Natural killer cell (primary cell): ENCODE results near the gene CHD5. TPM values are rescaled to one million over a fixed set of nuclear protein-coding genes. Genes with fewer than 3 reads are reported as not detected.

Experiments used
- ATAC-seq, 3 donors: fragments of 150-1000 bp in 2 of 3; fragments of 200-7000 bp in 1 of 3; cut with Tn5 transposase; 1 replicate in 1 of 3; 2 replicates in 2 of 3; pipeline ENCODE4 v1.10.0; 2021; ENCODE audit warnings: mild to moderate bottlenecking in 2 of 3, moderate library complexity in 2 of 3
- DNase-seq, 2 donors: peaks; one replicate each; pipeline versions ENCODE4 v3.0.0 to v3.0.0-alpha.2; 2013 to 2021; ENCODE audit warnings: mixed read lengths in 1 of 2
- H3K27ac ChIP-seq: one replicate; pipeline ENCODE4 v1.5.1; 2013; ENCODE audit warnings: mild to moderate bottlenecking, low read length
- H3K27me3 ChIP-seq: one replicate; pipeline ENCODE4 v1.6.1; 2013; ENCODE audit warnings: low read length; ENCODE audit not compliant: control insufficient read depth, insufficient read depth
- H3K36me3 ChIP-seq: one replicate; pipeline ENCODE4 v1.6.1; 2013; ENCODE audit warnings: low read length; ENCODE audit not compliant: control insufficient read depth, insufficient read depth
- H3K4me1 ChIP-seq: one replicate; pipeline ENCODE4 v1.6.1; 2013; ENCODE audit warnings: low read length; ENCODE audit not compliant: control insufficient read depth, insufficient read depth
- H3K4me3 ChIP-seq: one replicate; pipeline ENCODE4 v1.5.1; 2013; ENCODE audit warnings: low read length
- H3K9me3 ChIP-seq: one replicate; pipeline ENCODE4 v1.6.1; 2013; ENCODE audit warnings: low read length; ENCODE audit not compliant: control insufficient read depth, insufficient read depth
- H3K27ac Mint-ChIP-seq, 2 donors: one replicate each; pipeline ENCODE4 v1.8.0; 2022; ENCODE audit warnings: mild to moderate bottlenecking in 2 of 2, mixed read lengths in 2 of 2, moderate library complexity in 1 of 2
- H3K27me3 Mint-ChIP-seq, 2 donors: one replicate each; pipeline ENCODE4 v1.8.0; 2022; ENCODE audit warnings: low read depth in 2 of 2, mixed read lengths in 2 of 2
- H3K36me3 Mint-ChIP-seq: one replicate; pipeline ENCODE4 v1.8.0; 2022; ENCODE audit warnings: mixed read lengths
- H3K4me1 Mint-ChIP-seq, 2 donors: one replicate each; pipeline ENCODE4 v1.8.0; 2022; ENCODE audit warnings: mixed read lengths in 2 of 2
- H3K4me3 Mint-ChIP-seq: one replicate; pipeline ENCODE4 v1.8.0; 2022; ENCODE audit warnings: mild to moderate bottlenecking, moderate library complexity, mixed read lengths
- H3K9me3 Mint-ChIP-seq, 2 donors: one replicate each; pipeline ENCODE4 v1.8.0; 2022; ENCODE audit warnings: mixed read lengths in 2 of 2
- WGBS: methylation state at CpG from one replicate; pipeline ENCODE4 v1.1.7; 2013; ENCODE audit warnings: missing lambda C conversion rate; ENCODE audit not compliant: insufficient coverage; 5-methylcytosine and 5-hydroxymethylcytosine counted together
- intact Hi-C: fragments of 100-400 bp; cut with micrococcal nuclease; formaldehyde crosslinking; loops from one replicate; pipeline ENCODE4 v1.14.2; 2022
- total RNA-seq, 4 donors: library from RNA; stranded (reverse); fragments of 120-200 nt in 1 of 4; gene quantifications; one replicate each; pipeline versions ENCODE4 v1.2.3 to v1.2.4, GENCODE V29; 2013 to 2022
- TF ChIP-seq, protein P1 (sequence below): fragments of 200-600 bp; IDR thresholded peaks from one replicate; pipeline ENCODE4 v1.8.0; 2022; ENCODE audit warnings: antibody characterized with exemption

The CHD5 gene
- total RNA-seq, 3 donors from 2014 or later (not counting 1 experiment from before 2014, with no cell fraction given): 0.34 to 1.2 (median 0.73) TPM

DNA sequence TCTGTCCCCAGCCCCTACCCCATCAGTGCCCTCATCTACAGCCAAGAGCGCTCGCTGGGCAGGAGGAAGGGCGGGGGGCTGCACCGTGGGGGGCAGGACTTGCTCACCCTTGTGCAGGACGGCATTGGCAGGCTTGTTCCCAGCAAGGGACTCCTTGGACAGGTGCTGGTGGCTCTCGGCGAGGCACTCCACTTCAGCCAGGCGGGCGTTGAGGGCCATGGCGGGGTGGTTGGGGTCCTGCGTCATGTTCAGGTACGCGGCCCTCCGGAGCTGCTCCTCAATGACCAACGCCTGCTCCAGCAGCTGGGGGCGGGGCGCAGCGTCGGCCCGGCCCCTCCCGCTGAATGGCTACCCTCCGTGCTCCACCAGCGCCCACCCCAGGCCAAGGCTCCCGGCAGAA is 70.4 kb downstream of the CHD5 start:
- intact Hi-C loops: loop anchor here (5.0 to 10.0 kb wide), 2 partner anchors 133 to 235 kb away; partner anchors contain the start of gene HES3
- DNase-seq (no peak), ATAC-seq (no peak)
- H3K9me3 Mint-ChIP-seq: no peaks in the 10 kb centered on the region
- H3K27me3 ChIP-seq: no peaks in the 10 kb centered on the region
- H3K36me3 ChIP-seq: no peaks in the 10 kb centered on the region
- H3K27me3 Mint-ChIP-seq: peaks cover 0 to 11% of the 10 kb centered on the region in 2 donors
- 88% methylated on average over 24 of the region's 24 CpGs for WGBS
- peaks cover 0 to 7% of the 10 kb centered on the region in 2 donors for H3K4me1 Mint-ChIP-seq
- no peaks in the 10 kb centered on the region for H3K36me3 Mint-ChIP-seq
- no peaks in the 10 kb centered on the region for H3K4me1 ChIP-seq
- H3K27ac ChIP-seq: no peak overlapping the region
- no peak overlapping the region for H3K4me3 Mint-ChIP-seq
- H3K9me3 ChIP-seq: no peaks in the 10 kb centered on the region
- no peak overlapping the region for H3K4me3 ChIP-seq
- H3K27ac Mint-ChIP-seq: no peak overlapping the region
- TF ChIP-seq, protein P1, sequence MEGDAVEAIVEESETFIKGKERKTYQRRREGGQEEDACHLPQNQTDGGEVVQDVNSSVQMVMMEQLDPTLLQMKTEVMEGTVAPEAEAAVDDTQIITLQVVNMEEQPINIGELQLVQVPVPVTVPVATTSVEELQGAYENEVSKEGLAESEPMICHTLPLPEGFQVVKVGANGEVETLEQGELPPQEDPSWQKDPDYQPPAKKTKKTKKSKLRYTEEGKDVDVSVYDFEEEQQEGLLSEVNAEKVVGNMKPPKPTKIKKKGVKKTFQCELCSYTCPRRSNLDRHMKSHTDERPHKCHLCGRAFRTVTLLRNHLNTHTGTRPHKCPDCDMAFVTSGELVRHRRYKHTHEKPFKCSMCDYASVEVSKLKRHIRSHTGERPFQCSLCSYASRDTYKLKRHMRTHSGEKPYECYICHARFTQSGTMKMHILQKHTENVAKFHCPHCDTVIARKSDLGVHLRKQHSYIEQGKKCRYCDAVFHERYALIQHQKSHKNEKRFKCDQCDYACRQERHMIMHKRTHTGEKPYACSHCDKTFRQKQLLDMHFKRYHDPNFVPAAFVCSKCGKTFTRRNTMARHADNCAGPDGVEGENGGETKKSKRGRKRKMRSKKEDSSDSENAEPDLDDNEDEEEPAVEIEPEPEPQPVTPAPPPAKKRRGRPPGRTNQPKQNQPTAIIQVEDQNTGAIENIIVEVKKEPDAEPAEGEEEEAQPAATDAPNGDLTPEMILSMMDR: no peak

DNA sequence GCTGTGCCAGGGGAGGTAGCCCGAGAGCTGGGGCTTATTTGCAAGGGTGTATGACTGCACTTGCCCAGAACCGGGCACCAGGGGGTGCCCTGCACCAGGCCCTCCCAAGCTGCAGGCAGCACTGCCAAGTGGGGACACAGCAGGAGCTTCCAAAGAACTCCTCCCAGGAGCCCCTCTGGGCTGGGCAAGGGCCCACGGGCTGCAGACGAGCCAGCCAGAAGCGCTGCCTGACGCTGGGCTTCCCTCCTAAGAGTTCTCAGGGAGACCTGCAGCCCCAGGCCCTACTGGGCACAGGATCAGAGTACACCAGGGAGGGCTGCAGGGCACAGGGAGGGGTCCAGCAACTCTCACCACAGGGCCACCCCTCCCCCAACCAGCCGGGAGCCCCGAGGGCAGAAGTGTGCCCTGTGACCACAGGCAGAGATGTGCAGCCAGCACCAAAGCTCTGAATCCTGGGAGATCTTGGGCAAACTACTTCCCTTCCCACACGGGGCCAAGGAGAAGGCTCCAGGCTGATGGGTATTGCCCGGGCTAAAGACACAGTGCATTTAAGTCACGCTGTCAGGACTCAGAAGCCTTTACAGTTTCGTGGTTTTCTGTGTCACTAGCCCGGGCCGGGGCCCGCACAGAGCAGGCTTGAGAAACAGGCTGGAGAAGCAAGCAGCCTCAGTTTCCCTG is 71.0 kb downstream of the CHD5 start:
- Mint-ChIP-seq H3K9me3 (no peaks in the 10 kb centered on the region), H3K4me1 (peaks cover 0 to 7% of the 10 kb centered on the region in 2 donors), H3K27ac (no peak overlapping the region), H3K36me3 (no peaks in the 10 kb centered on the region), H3K4me3 (no peak overlapping the region), H3K27me3 (peaks cover 0 to 11% of the 10 kb centered on the region in 2 donors)
- ATAC-seq (peak; percentile 55 to 82 (median 78)), DNase-seq (peak in 1 of 2 donors; percentile 56)
- intact Hi-C loops: loop anchor here (5.0 to 10.0 kb wide), 2 partner anchors 133 to 236 kb away; partner anchors contain the start of gene HES3
- Histone ChIP-seq H3K27me3 (no peaks in the 10 kb centered on the region), H3K36me3 (no peaks in the 10 kb centered on the region), H3K9me3 (no peaks in the 10 kb centered on the region), H3K27ac (no peak overlapping the region), H3K4me3 (no peak overlapping the region), H3K4me1 (no peaks in the 10 kb centered on the region)
- WGBS: 35% methylated on average over 15 of the region's 15 CpGs
- TF ChIP-seq, protein P1: no peak

DNA sequence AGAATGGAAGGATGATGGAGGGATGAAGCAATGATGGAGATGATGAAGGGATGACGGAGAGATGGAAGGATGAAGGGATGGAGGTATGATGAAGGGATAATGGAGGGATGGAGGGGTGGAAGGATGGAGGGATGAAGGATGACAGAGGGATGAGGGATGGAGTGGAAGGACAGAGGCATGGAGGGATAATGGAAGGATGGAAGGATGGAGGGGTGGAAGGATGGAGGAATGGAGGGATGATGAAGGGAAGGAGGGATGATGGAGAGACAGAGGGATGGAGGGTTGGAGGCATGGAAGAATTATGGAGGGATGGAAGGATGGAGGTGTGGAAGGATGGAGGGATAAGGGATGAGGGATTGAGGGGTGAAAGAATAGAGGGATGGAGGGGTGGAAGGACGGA is 71.6 kb downstream of the CHD5 start:
- Histone ChIP-seq H3K4me3 (no peak overlapping the region), H3K27ac (no peak overlapping the region), H3K4me1 (no peaks in the 10 kb centered on the region), H3K27me3 (no peaks in the 10 kb centered on the region), H3K36me3 (no peaks in the 10 kb centered on the region), H3K9me3 (no peaks in the 10 kb centered on the region)
- H3K9me3 Mint-ChIP-seq: no peaks in the 10 kb centered on the region
- H3K4me1 Mint-ChIP-seq: peaks cover 0 to 7% of the 10 kb centered on the region in 2 donors
- TF ChIP-seq, protein P1: no peak
- H3K4me3 Mint-ChIP-seq: no peak overlapping the region
- ATAC-seq (no peak), DNase-seq (no peak)
- 49% methylated on average over 2 of the region's 2 CpGs for WGBS
- no peak overlapping the region for H3K27ac Mint-ChIP-seq
- H3K36me3 Mint-ChIP-seq: no peaks in the 10 kb centered on the region
- H3K27me3 Mint-ChIP-seq: peaks cover 0 to 11% of the 10 kb centered on the region in 2 donors
- intact Hi-C loops: loop anchor here (5.0 to 10.0 kb wide), 2 partner anchors 134 to 236 kb away; partner anchors contain the start of gene HES3
